Endometrial microvascular endothelial cells (primary cell): ENCODE measurements around the gene SOX13. TPM values are rescaled to one million over a fixed set of nuclear protein-coding genes. Genes with fewer than 3 reads are reported as not detected.
"Not testable (repeated sequence)": the region's sequence is repeated elsewhere in the genome, so short reads cannot be mapped to it uniquely, and the experiment has no call there.

ENCODE experiments used
- in situ Hi-C: cut with HindIII; loops from 2 replicates; pipeline ENCODE4 v1.10.0; 2017; ENCODE audit warnings: low sequenced_read_pairs, low pct_unique_long_range_greater_than_20kb; ENCODE audit errors: inconsistent ontology term
- total RNA-seq: library from RNA; depleted of rRNA; stranded (reverse); fragments of >200 nt; gene quantifications from one replicate; pipeline ENCODE4 v1.2.3, GENCODE V29; 2015; ENCODE audit errors: inconsistent ontology term

Gene SOX13
- total RNA-seq, result 8.7 TPM

DNA sequence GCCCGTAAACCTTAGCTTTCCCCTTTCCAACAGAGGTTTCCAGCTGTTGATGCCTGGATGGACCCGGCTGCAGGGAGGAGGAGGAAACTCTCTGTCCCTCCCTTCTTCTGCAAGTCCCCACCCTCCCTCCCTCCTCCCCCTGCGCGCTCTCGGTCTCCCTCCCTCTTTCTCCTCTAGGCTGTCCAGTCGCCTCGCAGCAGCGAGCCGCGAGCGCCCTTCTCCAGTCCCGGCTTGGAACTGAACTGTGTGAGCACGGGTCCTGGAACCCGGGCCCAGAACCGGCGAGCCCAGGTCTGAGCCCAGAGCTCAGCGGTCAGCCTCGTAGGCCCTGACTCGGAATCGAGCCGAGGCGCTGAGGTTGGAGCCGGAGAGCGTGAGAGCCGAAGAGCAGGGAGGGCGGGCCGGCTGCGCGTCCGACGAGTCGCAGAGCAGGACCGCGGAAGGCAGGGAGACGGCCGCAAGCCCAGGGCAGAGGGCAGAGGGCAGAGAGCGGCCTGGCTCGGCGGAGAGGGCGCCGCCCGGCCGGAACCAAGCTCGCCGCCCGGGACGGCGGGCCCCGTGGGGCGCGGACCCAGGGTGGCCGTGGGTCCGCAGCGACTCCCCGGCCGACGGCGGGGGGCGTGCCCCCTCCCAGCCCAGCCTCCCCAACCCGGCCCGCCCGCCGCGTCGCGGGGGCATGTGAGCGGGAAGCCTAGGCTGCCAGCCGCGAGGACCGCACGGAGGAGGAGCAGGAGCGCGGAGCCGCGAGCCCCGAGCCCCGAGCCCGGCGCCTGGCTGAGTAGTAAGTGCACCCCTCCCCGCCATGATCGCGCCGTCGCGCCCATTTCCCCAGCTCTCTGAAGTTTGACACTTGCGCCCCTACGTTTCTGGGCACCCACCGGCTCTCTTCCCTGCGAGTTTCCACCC, at the start of gene SOX13:
TSS of gene SOX13 (plus strand) at position 185 of the 906 bp plus-strand sequence. CDS start 39,801 bp downstream, outside the sequence.
- in situ Hi-C loops, result no loop called here

DNA sequence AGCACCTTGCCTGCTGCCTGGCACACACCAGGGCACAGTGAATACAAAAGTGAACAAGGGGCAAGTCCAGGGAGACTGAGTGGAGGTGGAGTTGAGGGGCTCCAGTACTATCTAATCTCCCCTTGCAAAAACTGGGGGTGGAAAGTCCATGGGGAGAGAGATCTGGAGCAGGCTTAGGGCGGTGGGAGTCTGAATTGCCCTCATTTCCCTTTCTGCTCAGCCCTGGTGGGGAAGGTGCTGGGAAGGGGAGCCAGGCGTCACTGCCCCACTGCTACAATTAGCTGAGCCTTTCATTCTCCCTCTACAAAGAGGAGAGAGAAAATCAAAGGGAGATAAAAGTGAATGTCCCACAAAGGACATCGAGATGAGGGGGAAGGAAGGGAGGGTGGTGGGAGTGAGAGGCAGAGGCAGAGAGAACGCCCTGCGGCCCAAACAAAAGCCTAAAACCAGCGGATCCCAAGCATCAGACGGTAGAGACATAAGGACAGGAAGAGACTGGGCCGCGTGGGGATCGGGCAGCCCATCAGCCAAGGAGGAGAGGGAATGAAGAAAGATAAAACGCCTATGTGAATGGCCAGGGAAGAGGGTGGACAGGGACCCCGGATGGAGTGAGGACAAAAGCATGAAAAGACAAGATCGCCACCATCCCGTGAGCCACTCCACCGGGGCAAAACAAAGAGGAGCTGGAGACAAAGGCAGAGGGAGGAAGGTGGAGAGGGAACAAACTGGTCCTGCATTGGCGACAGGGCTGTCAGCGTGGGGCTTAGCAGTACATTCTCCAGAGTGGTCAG, 46.8 kb upstream of the SOX13 start:
- in situ Hi-C loops, result no loop called here

DNA sequence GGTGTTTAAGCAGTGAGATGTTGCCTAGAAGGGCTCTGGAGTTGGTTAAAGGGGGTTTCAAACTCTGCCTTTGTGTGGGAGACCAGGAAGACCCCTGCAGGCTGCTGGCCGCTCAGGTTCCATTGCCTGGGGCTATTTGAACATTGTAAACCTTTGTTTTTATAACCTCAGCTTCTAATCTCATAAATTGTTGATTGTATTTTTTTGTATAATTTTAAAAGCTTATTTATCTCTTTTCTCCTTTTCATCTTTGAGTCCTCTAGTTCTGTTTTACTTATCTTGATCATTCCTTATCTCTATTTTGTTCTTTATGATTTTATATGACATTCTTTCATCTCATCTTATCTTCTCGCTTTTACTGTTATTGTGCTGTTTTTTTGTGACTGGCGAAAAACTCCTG, 45.5 kb upstream of the SOX13 start:
- in situ Hi-C loops, result no loop called here

DNA sequence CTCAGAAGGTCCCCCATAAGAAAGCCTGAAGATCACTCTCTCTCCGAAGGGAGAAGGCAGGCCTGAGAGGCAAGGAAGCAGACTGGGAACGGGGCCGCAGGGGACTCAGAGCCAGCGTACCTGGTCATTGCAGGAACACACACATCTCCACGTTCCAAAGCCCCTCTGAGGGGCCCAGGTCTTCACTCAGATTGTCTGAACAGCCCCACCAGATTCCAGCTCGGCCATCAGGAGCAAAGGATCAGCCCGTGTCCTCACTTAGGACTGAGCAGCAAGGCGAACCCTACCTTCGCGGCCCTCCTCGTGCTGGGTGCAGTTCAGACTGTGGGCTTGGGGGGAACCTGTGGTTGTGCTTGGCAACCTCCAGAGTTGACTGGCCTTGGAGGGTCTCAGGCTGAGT, 43.9 kb upstream of the SOX13 start:
- in situ Hi-C loops, result no loop called here

DNA sequence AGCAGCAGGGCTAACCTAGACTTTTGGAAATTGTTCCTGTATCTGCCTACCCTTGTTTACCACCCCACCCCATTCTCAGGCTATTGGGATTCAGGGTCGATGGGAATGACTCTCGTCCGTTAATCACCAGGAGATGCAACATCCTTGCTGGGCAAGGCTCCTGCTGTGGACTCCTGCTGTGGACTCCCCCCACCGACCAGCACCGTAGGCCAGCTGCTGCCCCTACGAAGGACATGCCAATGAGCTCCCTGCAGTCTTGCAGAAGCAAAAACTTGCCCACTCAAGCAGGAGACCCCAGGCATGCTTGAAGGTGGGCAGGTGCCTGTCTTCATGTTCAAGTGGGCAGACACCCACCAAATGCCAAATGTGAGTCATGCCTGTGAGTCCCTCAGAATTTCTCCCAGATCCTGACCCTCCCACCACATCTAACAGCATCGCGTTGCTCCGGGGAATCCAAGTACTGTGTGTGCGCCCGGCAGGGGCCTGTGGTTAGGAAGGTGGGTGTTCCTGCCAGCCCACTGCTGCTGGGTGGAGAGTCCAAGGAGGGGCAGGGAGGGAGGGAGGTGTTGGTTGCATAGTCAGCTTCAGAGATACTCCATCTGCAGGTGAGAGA, 41.7 kb upstream of the SOX13 start:
- in situ Hi-C loops, result no loop called here

DNA sequence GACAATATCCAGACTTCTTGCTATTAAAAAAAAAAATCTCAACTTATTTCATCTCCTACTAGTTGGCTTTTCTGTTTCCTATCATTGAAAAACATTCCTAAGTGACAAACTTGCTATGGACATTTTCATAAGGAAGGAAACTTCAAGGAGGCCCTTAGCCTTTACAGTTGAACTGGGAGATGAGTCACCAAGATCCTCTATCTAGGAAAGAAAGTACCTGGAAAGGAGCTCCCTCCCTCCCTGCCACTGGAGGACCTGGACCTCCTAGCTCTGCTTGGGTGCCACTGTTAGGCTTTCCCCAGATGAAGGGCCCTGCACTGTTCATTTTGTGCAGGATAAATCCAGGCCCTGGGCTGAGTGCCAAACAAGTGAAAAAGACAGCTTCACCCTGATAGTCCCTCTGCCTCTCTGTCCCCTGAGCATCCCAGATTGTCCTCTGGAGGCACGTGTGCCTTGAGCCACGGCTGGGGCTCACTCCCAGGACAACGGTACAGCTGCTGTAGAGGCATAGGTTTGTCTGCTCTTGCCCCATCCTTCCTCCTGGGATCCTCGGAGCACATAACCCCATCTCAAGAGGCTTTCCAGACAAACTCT, 40.2 kb upstream of the SOX13 start:
- in situ Hi-C loops, result no loop called here

DNA sequence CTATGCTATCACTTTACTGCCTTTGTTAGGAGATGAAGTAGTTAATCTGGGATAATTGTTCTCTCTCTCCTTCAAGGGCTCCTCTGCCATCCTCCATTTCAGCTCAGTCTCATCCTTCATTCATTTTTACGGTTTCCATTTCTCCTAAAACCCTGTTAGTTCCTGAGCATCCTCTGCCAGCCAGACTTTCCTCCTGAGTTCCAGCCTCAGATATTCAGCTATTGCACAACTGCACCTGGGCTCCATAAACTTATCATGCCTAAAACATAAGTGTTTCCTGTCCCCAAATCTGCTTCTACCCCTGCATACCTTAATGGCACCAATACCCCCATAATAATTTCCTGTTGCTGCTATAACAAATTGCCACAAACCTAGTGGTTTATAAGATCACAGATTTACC, 39.6 kb upstream of the SOX13 start:
- in situ Hi-C loops, result no loop called here

DNA sequence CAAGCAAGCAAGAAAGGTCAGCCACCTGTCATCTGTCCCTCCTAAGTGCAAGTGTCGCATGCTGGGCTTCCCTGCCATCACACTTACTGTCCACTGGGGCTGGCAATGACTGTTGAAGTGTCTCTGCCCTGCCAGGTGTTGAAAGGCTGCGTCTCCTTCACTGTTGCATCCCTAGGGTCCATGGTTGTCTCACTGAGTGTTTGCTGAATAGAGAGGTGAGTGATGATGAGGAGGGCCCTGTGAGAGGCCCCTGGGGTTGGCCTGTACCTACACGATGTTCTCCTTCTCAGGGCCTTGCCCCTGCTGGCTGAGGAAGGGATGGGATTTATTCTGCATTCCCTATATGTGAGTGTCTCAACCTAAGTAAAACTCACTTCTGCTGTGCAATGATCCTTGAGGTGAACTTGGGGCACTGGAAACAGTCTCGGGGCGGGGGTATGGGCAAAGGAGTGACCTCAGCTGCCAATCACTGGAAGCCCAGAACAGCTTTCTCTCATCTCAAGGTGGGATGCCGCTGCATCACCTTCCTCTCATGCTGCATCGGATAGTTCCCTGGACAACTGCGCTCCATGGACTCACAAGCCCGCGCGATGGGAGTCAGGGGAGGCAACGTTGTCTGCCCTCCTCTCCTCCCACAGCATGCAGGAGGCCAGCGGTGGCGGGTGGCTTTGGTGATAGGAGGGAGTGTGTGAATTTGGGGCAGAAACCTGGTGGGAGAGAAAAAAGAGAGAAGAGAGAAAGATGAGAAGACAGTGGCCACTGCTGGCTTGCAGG, 35.8 kb upstream of the SOX13 start:
- in situ Hi-C loops, result no loop called here

DNA sequence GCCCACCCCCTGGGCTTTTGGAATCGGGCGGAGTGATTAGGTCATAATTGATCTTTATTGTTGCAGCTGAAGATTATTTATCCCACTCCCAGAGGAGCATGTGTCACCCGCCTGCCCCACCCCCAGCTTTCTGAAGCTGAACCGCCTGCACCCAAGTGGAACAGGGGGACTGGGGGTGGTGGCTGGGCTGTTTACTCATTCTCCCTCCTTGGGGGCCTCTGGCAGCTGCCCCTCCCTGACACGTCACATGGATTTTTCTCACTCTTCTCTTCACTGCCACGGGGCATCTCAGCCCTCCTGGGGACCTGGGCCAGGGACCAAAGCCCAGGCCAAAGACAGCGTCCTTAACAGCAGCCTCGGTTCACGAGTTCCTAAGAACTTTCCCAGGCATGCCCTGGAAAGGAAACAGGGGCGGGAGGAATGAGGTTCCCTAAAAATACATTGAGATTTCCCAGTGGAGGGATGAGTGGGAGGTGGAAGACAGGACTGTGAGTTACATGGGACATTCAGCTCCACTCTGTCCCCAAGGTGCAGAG, 31.6 kb upstream of the SOX13 start:
- in situ Hi-C loops, result no loop called here

DNA sequence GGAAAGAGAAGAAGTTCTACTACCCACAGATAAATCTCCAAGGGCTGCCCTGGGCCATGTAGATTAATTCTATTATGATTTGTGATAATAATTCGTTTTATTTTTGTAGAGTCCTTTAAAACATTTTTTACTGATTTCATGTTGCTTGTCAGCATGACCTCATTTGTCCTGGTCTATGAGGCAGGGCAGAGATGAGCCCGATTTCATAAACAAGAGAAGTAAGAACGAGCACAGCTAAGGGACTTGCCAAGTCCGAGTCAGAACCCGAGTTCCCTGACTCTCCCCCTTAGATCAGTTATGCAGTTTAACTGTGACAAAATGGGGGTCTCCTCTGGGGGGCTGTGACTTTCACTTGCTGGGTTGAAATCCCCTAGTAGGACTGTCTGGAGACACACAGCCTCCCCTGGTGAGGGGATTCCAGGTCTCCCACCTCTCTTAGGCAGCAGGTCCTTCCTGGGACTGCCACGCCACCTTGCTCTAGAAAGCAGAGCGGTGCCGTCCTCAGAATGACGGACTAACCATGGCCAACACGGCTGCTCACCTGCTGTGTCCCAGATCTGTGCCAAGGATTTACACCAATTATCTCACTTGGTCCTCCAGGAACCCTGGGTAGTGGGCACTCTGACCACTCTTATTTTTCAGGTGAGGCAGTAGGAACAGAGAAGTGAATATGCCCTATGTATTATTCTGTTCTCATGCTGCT, 31.0 kb upstream of the SOX13 start:
- in situ Hi-C loops, result no loop called here

DNA sequence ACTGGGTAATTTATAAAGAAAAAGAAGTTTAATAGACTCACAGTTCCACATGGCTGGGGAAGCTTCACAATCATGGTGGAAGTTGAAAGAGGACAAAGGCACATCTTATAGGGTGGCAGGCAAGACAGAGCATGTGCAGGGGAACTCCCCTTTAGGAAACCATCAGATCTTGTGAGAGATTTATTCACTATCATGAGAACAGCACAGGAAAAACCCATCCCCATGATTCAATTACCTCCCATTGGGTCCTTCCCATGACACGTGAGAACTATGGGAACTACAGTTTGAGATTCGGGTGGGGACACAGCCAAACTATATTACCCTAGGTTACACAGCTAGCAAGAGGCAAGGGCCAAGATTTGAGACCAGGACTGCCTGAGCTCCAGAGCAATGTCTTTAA, 30.4 kb upstream of the SOX13 start:
- in situ Hi-C loops, result no loop called here

DNA sequence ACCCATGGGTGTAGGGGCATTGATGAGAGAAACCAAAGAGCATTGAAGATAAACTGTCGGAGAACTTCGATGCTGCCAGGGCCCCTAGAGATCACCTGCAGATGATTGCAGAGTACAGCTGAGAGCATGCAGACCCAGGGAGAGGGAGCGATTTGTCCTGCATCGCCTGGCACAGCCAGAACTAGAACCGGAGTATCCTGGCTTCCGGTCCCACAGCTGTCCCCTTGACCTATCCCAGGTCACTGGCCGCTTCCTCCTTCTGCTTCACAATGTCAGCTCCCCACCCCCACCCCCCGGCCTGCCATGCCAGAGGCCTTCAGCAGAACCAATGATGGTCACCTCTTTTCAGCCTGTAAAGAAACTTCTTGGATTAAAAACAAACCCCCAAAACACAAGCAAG, 29.2 kb upstream of the SOX13 start:
- in situ Hi-C loops, result no loop called here

DNA sequence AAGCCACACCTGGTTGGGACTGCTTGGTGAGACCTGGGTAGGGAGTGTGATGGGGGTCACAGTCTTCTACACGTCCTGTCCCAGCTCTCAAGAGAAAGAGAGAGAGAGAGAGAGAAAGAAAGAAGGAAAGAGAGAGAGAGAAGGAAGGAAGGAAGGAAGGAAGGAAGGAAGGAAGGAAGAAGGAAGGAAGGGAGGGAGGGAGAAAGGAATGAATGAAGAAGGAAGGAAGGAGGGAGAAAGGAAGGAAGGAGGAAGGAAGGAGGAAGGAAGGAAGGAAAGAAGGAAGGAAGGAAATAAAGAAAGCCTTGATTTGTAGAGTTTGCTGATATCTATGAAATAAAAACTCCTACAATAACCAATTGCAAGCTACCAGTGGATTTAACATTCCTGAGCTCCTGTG, 28.5 kb upstream of the SOX13 start:
- in situ Hi-C loops, result no loop called here

DNA sequence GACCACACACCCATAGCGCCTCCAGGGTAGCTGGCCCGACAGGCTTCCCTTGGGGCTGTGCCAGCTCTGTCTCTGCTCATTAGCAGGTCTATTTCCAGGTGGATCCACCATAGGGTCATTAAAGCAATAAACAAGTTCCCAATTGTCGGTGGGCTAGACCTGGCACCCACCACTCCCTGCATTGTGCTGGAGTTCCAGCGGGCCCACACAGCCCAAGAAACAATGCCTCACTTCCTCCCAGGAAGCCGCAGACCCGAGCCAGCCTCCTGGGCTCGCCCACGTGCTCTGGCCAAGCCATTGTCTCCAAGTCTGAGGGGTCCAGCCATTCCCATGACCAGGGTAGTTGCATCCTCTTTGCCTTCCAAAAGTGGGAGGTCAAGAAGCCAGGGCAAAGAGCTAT, 27.5 kb upstream of the SOX13 start:
- in situ Hi-C loops, result no loop called here

DNA sequence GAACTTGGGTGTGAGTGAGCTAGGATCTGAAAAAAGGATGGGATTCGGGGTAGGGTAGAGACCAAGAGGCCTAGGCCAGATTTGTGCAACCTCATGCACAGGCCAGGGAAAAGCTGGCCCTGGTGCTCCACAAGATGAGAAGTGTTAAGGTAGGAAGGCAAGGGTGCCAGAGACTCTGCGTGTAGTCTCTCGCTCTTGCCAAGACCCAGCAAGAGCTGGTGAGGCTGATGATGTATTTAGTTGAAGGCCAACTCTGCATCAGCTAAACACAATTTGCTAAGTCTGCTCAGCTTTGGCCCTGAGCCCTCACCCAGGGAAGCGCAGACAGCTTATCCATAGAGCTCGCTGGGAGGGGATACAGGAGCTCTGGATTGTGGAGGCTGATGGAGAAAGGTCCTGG, 26.6 kb upstream of the SOX13 start:
- in situ Hi-C loops, result no loop called here

DNA sequence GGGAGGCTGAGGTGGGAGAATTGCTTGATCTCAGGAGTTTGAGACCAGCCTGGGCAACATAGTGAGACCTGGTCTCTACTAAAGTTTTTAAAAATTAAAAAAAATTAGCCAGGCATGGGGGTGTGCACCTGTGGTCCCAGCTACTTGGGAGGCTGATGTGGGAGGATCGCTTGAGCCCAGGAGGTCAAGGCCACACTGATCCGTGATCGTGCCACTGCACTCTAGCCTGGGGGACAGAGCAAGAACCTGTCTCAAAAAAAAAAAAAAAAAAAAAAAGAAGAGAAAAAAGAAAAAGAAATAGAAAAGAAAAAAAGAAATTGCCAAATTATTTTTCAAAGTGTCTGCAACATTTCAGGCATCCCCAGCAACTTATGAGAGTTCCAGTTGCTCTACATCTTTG, 24.1 kb upstream of the SOX13 start:
- in situ Hi-C loops, result not testable (repeated sequence)

DNA sequence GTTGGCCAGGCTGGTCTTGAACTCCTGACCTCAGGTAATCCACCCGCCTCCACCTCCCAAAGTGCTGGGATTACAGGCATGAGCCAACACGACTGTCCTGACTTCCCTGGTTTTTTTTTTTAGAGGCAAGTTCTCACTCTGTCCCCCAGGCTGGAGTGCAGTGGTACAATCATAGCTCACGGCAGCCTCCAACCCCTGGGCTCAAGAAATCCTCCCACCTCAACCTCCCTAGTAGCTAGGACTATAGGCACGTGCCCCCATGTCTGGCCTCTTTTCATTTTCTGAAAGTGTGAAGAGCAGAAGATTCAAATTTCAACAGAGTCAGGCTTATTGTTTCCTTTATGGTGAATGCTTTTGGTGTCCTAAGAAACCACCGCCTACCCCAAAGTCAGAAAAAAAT, 21.7 kb upstream of the SOX13 start:
- in situ Hi-C loops, result no loop called here

DNA sequence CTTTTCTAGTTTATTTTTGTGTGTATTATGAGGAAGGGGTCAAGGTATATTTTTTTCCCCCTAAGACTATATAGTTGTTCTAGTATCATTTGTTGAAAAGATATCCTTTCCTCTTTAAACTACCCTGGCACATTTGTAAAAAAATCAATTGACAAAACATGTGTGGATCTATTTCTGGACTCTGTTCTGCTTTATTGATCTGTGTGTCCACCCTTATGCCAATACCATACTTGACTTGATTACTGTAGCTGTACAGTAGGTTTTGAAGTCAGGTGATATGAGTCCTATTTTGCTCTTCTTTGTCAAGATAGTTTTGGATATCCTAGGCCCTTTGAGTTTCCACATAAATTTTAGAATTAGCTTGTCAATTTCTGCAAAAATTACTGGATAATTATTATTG, 21.2 kb upstream of the SOX13 start:
- in situ Hi-C loops, result no loop called here
